Left kidney (tissue), 2 donors: Measurements from ENCODE around the gene P2RX2. TPM values are rescaled to one million over a fixed set of nuclear protein-coding genes. Genes with fewer than 3 reads are reported as not detected.

ENCODE experiments used
- DNase-seq: peaks from one replicate; pipeline ENCODE4 v3.0.0-alpha.2; 2013
- polyA plus RNA-seq: library from polyadenylated mRNA; unstranded; fragments of 120-200 nt; gene quantifications from one replicate; pipeline ENCODE4 v1.2.1, GENCODE V29; 2013; ENCODE audit not compliant: insufficient read length

P2RX2 gene
- polyA plus RNA-seq, 1 donor: 1.7 TPM

DNA sequence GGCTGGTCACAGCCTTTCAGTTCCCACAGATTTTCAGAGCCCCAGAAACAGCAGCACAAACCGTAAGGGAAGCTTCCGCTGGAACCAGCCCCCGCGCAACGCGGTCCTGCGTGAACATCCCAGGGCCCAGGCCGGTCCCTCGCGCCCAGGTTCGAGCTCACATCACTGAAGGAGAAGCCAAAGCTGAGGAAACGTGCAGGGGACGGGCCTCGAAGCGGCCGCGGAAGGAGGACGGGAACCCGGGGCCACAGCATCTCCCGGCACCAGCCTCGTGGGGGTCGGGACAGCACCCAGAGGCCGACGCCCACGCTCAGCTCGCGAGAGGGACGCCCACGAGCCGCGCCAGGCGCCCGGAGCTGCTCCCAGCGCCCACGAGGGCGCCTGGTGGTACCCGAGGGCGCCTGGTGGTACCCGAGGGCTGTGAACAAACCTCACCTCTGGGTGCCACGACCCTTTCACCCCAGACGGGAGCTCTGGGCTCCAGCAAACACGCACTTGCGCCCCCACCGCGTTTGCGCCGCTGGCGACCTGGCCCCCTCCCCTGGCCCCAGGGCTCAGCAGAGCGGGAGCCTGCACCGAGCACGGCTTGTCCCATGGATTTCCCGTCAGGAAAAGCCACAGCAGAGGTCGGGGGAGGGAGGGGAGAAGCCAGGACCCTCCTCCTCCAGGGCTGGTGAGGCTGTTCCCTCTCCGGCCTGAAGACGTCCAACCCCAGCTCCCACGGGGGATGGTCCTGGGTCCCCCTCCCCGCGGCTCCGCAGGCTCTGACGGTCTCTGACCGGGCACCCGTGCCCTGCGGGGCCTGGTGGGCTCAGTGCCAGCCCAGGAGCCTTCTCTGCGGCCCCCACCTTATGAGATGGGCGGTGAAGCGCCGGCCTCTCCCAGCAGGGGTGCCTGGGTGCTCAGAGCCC is 15.1 kb upstream of the P2RX2 start:
- no peak for DNase-seq

GRCh38 chr12:132604151-132604618 is 14.4 kb upstream of the P2RX2 start:
- no peak for DNase-seq

DNA sequence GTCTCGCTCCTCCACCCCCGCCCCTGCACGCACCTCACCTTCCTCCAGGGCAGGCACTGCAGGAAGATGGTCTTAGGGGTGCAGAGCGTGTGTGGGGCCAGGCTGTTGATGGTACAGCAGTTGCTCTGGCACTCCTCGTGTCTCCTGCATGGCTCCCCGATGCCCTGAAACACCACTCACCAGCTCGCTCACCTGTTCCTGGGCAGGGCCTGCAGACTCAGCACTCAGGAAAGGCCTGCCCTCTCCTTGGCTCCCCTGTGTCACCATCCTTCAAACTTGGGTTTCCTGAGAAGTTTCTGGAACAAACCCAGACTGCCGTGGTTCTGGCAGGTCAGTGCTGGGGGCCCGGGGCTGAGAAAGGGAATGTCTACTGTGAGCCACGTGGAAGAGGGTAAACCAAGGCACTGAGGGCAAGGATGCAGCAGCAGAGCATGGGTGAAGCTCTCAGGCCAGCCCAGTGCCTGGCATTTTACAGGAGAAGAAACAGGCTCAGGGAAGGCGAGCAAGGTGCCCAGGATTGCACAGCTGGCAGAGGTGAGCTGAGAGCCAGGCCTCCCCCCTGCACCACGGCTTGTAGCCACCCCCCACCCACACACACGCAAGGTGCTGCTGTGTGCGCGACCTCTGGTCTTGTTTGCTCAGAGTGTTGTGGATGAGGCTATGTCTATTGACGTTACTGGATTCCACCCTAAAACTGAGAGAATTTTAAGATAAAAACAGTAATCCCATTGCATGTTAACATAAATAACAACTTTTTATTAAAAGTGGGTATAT is 13.7 kb upstream of the P2RX2 start:
- no peak for DNase-seq

DNA sequence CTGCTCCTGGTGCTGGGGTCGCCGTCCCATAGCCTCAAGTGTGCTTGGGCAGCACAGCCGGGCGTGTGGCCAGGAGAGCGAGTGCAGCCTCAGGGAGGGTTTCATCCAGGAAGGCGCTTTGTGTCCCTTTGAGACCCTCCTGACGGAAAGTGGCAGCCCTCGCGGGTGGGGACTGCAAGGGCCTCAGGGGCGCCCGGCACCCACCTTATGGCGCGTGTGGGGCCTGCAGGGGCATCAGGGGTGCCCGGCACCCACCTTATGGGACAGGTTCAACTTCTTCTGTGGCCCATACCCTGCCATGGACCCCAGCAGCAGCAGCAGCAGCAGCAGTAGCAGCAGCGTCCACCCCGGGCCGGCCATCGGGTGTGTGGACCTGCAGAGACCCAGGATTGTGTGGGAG is 12.7 kb upstream of the P2RX2 start:
- no peak for DNase-seq

- DNase-seq: no peak
Measured at GRCh38 chr12:132606466-132606865, 12.1 kb upstream of the P2RX2 start.

DNA sequence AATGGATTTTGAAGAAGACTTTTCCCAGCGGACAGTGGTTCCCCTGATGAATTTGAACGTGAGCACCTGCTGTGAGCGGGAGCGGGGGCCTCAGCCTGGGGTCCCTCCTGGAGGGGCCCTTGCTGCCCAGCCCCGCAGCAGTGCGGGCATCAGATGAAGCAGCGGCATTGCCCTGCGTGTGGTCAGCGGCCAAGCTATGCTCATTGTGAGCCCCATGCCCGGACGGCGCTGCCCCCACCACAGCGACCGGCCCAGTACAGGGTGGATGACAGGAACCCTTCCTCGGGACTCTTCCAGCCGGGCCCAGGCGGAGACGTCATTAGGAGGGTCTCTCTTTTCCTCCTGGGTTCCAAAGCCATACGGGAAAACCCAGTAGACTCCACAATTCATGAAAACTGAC is 11.6 kb upstream of the P2RX2 start:
- no peak for DNase-seq

- no peak for DNase-seq
Measured at GRCh38 chr12:132608231-132609171, 10.1 kb upstream of the P2RX2 start.

- DNase-seq: no peak
Measured at GRCh38 chr12:132610051-132610759, 8.4 kb upstream of the P2RX2 start, which contains the start of gene LRCOL1. TSS of gene LRCOL1 (minus strand) at chr12:132610582. CDS start at chr12:132606251, 4,331 bp downstream.

DNA sequence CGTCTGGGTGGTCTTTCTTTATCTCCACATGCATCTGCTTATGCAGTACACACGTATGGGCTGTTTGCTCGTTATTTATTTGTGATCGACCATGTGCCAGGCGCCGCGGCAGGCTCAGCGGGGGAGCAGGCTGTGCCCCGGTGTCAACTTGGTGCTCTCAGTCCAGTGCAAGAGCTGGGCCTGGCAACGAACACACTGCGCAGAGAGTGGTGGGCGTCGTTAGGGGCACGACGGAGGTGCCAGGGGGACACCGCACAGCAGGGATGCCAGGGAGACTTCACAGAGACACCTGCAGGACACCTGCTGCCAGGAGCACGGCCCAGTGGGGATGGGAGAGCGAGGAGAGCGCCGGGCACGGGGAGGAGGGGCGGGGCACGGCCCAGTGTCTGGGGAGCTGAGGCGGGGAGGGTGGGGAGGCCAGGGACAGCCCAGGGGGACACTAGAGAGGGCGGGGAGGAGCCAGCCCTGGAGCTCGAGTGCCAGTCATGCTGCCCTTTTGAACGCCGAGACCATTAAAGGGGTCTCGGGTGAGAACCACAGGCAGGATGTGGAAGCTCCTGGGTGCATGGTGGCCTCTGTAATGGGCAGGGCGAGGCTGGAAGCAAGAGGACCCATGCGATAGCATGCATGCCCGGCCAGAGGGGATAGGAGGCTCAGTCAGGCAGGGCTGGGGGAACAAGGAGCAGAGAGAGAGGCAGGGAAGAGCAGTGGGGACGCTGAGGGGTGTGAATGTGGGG is 7.5 kb upstream of the P2RX2 start:
- DNase-seq: no peak

GRCh38 chr12:132611620-132612019 is 7.0 kb upstream of the P2RX2 start:
- no peak for DNase-seq

DNA sequence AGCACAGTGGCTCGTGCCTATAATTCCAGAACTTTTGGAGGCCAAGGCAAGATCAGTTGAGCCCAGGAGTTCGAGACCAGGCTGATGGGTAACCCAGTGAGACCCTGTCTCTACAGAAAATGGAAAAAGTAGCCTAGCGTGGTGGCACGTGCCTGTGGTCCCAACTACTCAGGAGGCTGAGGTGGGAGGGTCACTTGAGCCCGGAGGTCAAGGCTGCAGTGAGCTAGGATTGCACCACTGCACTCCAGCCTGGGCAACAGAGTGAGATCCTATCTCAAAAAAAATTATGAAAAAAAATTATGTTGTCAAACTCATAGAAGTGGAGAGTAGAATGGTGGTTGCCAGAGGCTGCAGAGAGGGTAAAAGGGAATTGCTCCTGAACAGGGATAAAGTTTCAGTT is 4.5 kb upstream of the P2RX2 start:
- no peak for DNase-seq

- peak; percentile 86 for DNase-seq
Measured at GRCh38 chr12:132614861-132615578, 3.6 kb upstream of the P2RX2 start.

GRCh38 chr12:132615579-132616038 is 3.0 kb upstream of the P2RX2 start:
- no peak for DNase-seq

DNA sequence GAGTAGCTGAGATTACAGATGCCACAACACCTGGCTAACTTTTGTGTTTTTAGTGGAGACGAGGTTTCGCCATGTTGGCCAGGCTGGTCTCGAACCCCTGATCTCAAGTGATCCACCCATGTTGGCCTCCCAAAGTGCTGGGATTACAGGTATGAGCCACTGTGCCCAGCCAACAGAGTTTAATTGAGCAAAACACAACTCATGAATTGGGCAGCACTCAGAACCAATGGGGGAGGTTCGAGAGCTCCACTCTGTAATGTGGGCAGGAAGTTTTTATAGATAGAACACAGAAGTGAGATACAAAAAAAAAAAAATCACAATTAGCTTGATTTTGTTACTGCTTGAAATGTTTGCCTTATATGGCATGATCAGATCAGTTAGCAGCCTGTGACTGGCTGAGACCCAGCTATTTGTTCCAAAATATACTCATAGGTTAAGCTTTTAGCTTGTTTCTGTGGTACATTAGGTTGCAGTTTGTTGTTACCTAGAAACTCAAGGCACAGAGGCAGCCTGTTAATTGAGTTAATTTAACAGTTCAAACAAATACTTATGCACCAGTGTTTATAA is 1.4 kb upstream of the P2RX2 start:
- no peak for DNase-seq

- no peak for DNase-seq
Measured at GRCh38 chr12:132617822-132618682, 524 bp upstream of the P2RX2 start.

DNA sequence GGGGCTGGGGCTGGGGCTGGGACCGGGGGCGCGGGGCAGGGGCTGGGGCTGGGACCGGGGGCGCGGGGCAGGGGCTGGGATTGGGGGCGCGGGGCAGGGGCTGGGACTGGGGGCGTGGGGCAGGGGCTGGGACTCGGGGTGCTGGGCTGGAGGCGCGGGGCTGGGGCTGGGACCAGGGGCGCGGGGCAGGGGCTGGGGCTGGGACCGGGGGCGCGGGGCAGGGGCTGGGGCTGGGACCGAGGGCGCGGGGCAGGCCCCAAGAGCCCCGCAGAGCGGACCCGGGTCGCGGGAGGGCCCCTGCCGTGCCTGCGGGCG is 452 bp downstream of the P2RX2 start:
- no peak for DNase-seq

DNA sequence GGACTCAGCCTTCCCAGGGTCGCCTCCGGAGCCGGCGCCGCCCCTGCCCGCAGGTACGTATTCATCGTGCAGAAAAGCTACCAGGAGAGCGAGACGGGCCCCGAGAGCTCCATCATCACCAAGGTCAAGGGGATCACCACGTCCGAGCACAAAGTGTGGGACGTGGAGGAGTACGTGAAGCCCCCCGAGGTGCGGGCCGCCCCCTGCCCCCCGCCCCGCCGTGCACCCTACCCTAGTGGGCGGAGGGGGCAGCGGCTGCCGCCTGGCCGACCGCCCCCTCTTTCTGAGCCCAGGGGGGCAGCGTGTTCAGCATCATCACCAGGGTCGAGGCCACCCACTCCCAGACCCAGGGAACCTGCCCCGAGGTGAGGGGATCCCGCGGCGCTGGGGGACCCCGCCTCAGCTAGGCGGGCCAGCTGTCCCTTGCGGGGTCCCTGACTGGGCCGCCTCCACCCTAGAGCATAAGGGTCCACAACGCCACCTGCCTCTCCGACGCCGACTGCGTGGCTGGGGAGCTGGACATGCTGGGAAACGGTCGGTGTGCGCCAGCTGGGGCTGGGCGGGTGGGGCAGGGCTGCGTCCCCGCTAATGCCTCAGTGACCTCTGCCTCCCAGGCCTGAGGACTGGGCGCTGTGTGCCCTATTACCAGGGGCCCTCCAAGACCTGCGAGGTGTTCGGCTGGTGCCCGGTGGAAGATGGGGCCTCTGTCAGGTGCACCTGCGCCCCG is 973 bp downstream of the P2RX2 start:
- DNase-seq: no peak
